ENCODE data around the gene DNAAF1. TPM values are rescaled to one million over a fixed set of nuclear protein-coding genes. Genes with fewer than 3 reads are reported as not detected.

Gene DNAAF1
- polyA plus RNA-seq, 1 of the 3 experiments (the other 2 are of a cell fraction), result 0.35 TPM

DNA sequence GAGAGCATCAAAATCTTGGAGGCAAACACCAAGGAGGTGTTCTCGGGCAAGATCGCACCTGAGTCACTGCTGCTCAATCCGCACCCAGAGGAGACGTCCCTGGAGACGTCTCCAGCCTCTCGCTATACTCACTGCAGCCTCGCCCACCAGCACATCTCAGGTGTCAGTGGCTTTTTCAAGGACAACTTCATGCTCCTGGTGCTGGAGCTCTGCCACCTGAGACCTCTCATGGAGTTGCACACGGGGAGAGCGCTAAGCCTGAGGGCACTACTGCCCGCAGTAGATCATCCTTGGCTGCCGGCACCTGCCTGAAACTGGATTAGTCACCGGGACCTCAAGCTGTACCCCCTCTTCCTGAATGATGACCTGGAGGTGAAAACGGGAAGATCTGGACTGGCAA is 25.7 kb upstream of the DNAAF1 start:
- DNase-seq, result no peak
- H3F3A ChIP-seq (replicated peaks; ENCODE audit: insufficient read depth), result peaks cover 2% of the 10 kb centered on the region
- 78% methylated on average over 7 of the region's 13 CpGs for WGBS (ENCODE audit: low lambda C conversion rate)
- TF ChIP-seq TCF12 (IDR thresholded peaks at IDR 0.05), result no peak
- TF ChIP-seq NFIC (IDR thresholded peaks at IDR 0.05; ENCODE audit: borderline replicate concordance), result no peak
- TF ChIP-seq TAF1 (IDR thresholded peaks at IDR 0.05; ENCODE audit: borderline replicate concordance, low read depth, low read length), result no peak
- H3K4me1 ChIP-seq (ENCODE audit: control insufficient read depth in 1 of 2, insufficient read depth in 2 of 2, low read depth in 1 of 2, low read length in 1 of 2), result peaks cover 7 to 11% of the 10 kb centered on the region in 2 experiments; a peak in 3 of 4 replicates
- H3K36me3 ChIP-seq (replicated peaks in 1 of 2; ENCODE audit: control insufficient read depth in 1 of 2, insufficient read depth in 2 of 2, low read length in 1 of 2), result peaks cover 25 to 30% of the 10 kb centered on the region in 2 experiments
- CTCF ChIA-PET, result no interaction called here
- H3K4me3 ChIP-seq (ENCODE audit: low read depth in 2 of 2, low read length in 1 of 2), result no peak overlapping the region
- no peak overlapping the region for H3K4me2 ChIP-seq
- H3K27me3 ChIP-seq (ENCODE audit: insufficient read depth), result no peaks in the 10 kb centered on the region
- no peak overlapping the region for H3K9ac ChIP-seq
- H3K9me3 ChIP-seq, result no peaks in the 10 kb centered on the region
- no peak overlapping the region for H3K27ac ChIP-seq (ENCODE audit: low read depth in 2 of 2, low read length in 1 of 2)
- H2AFZ ChIP-seq (ENCODE audit: low read depth), result no peak overlapping the region
- H4K20me1 ChIP-seq (ENCODE audit: insufficient read depth), result peaks cover 6% of the 10 kb centered on the region; the same call in 1 of the 2 replicates
- H3K9me2 ChIP-seq, result no peaks in the 10 kb centered on the region
- peaks cover 32% of the 10 kb centered on the region for H3K79me2 ChIP-seq (ENCODE audit: insufficient read depth)
- POLR2A ChIA-PET, result no interaction called here

DNA sequence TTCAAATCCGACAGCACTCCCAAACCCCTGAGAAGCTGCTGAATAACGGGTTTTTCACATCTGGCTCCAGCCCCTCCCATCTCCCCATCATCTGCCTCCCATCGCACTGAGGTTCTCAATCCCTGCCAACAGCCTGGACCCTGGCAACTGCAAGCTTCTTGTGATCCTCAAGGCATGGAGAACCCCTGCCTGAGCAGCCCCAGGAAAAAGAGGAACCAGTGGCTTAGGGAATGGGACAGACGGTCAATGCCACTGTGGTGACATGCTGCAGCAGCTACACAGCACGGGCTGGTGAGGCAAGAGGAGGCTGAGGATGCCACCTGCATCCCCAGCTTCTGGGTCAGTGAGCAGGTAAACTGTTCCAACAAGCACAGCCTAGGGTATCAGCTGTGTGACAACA is 25.1 kb upstream of the DNAAF1 start:
- Histone ChIP-seq H3K9ac (no peak overlapping the region), H3F3A (replicated peaks; ENCODE audit: insufficient read depth) (peaks cover 2% of the 10 kb centered on the region), H3K27ac (ENCODE audit: low read depth in 2 of 2, low read length in 1 of 2) (no peak overlapping the region), H3K9me3 (no peaks in the 10 kb centered on the region), H3K9me2 (no peaks in the 10 kb centered on the region), H3K79me2 (ENCODE audit: insufficient read depth) (peaks cover 26% of the 10 kb centered on the region), H3K4me1 (ENCODE audit: control insufficient read depth in 1 of 2, insufficient read depth in 2 of 2, low read depth in 1 of 2, low read length in 1 of 2) (peaks cover 6 to 11% of the 10 kb centered on the region in 2 experiments; a peak in 3 of 4 replicates), H3K4me3 (ENCODE audit: low read depth in 2 of 2, low read length in 1 of 2) (no peak overlapping the region), H3K4me2 (no peak overlapping the region), H3K36me3 (replicated peaks in 1 of 2; ENCODE audit: control insufficient read depth in 1 of 2, insufficient read depth in 2 of 2, low read length in 1 of 2) (peaks cover 28 to 31% of the 10 kb centered on the region in 2 experiments), H2AFZ (ENCODE audit: low read depth) (no peak overlapping the region), H3K27me3 (ENCODE audit: insufficient read depth) (no peaks in the 10 kb centered on the region), H4K20me1 (ENCODE audit: insufficient read depth) (peaks cover 5% of the 10 kb centered on the region; the same call in 1 of the 2 replicates)
- TF ChIP-seq, protein P1, sequence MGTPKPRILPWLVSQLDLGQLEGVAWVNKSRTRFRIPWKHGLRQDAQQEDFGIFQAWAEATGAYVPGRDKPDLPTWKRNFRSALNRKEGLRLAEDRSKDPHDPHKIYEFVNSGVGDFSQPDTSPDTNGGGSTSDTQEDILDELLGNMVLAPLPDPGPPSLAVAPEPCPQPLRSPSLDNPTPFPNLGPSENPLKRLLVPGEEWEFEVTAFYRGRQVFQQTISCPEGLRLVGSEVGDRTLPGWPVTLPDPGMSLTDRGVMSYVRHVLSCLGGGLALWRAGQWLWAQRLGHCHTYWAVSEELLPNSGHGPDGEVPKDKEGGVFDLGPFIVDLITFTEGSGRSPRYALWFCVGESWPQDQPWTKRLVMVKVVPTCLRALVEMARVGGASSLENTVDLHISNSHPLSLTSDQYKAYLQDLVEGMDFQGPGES (IDR thresholded peaks at IDR 0.05; ENCODE audit: low read depth, low read length), result no peak
- TF ChIP-seq, protein P2, sequence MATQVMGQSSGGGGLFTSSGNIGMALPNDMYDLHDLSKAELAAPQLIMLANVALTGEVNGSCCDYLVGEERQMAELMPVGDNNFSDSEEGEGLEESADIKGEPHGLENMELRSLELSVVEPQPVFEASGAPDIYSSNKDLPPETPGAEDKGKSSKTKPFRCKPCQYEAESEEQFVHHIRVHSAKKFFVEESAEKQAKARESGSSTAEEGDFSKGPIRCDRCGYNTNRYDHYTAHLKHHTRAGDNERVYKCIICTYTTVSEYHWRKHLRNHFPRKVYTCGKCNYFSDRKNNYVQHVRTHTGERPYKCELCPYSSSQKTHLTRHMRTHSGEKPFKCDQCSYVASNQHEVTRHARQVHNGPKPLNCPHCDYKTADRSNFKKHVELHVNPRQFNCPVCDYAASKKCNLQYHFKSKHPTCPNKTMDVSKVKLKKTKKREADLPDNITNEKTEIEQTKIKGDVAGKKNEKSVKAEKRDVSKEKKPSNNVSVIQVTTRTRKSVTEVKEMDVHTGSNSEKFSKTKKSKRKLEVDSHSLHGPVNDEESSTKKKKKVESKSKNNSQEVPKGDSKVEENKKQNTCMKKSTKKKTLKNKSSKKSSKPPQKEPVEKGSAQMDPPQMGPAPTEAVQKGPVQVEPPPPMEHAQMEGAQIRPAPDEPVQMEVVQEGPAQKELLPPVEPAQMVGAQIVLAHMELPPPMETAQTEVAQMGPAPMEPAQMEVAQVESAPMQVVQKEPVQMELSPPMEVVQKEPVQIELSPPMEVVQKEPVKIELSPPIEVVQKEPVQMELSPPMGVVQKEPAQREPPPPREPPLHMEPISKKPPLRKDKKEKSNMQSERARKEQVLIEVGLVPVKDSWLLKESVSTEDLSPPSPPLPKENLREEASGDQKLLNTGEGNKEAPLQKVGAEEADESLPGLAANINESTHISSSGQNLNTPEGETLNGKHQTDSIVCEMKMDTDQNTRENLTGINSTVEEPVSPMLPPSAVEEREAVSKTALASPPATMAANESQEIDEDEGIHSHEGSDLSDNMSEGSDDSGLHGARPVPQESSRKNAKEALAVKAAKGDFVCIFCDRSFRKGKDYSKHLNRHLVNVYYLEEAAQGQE (IDR thresholded peaks at IDR 0.05; ENCODE audit: low read depth, low read length), result no peak
- TF ChIP-seq, protein P3, sequence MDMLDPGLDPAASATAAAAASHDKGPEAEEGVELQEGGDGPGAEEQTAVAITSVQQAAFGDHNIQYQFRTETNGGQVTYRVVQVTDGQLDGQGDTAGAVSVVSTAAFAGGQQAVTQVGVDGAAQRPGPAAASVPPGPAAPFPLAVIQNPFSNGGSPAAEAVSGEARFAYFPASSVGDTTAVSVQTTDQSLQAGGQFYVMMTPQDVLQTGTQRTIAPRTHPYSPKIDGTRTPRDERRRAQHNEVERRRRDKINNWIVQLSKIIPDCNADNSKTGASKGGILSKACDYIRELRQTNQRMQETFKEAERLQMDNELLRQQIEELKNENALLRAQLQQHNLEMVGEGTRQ (IDR thresholded peaks at IDR 0.05; ENCODE audit: borderline replicate concordance, low read depth, low read length), result no peak
- TF ChIP-seq ELF1 (IDR thresholded peaks at IDR 0.05) (no peak), MEF2A (IDR thresholded peaks at IDR 0.05; ENCODE audit: borderline replicate concordance, low read depth) (no peak), FOSL2 (IDR thresholded peaks at IDR 0.05; ENCODE audit: borderline replicate concordance, low read depth) (no peak), EZH2phosphoT487 (IDR thresholded peaks at IDR 0.05; ENCODE audit: borderline replicate concordance, low read depth) (no peak), RFX5 (IDR thresholded peaks at IDR 0.05; ENCODE audit: low read length) (no peak)
- WGBS (ENCODE audit: low lambda C conversion rate), result 92% methylated on average over 5 of the region's 5 CpGs
- ChIA-PET CTCF (no interaction called here), POLR2A (no interaction called here)
- DNase-seq, result no peak
